ENCODE data around the gene OGFOD2.
"Not testable (repeated sequence)": the region's sequence is repeated elsewhere in the genome, so short reads cannot be mapped to it uniquely, and the experiment has no call there.

The OGFOD2 gene

DNA sequence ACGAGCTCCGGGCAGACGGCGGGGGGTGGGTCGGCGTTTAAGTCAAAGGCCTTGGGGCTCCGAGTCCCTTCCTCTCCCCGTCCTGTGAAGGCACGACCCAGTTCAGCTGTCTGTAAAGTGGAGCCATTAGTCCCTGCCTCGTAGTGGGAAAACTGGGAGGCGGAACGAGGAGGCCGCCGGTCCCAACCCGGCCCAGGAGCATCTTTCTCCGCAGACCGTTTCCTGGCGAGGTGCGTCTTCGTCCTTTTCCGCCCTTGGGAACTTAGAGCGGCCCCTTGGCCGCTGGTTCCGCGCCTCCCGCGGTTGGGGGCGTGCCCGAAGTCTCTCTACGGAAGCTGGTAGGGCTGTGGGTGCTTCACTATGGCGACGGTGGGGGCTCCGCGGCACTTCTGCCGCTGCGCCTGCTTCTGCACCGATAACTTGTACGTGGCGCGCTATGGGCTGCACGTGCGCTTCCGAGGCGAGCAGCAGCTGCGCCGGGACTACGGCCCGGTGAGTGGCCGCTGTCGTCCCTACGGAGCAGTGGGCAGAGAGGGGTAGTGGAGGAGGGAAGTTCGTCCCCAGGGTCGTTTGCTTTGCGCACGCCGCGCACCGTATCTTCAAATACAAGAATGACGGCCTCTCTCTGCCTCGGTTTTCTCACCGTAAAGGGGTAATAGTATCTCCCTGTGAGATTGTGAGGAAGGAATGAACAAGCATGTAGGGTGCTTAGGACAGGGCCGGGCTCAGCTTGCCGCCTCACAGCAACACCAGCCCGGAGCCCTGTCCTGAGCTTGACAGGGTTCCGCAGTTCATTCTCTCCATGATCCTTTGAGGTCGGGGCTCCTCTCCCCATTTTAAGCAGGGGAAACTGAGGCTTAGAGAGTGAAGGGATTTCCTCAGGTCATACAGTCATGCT is at the start of gene OGFOD2:
Gene OGFOD2 (plus strand): TSS at position 353 of the 898 bp plus-strand sequence. CDS start 8 bp downstream, at position 361.
- DNase-seq: peak; percentile 94

DNA sequence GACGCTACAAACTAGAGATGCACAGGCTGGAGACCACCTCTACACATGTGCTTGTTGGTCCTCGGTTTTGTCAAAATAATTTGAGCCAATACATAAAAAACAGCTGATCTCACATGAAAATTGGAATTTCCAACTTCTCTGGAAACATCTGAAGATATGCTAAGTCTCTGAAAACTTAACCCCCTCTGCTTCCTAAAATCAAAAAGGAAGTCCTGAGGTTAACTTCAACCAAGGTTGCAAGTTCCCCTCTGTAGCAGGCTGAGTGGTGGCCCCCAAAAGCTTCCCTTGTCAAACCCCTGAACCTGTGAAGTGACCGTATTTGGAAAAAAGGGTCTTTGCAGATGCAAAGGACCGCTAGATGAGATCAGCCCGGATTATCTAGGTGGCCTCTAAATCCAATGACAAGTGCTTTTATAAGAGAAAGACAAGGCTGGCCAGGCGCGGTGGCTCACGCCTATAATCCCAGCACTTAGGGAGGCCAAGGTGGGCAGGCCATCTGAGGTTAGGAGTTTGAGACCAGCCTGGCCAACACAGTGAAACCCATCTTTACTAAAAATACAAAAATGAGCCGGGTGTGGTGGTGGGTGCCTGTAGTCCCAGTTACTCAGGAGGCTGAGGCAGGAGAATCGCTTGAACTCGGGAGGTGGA is 47.2 kb upstream of the OGFOD2 start:
- DNase-seq: peak; percentile 48

DNA sequence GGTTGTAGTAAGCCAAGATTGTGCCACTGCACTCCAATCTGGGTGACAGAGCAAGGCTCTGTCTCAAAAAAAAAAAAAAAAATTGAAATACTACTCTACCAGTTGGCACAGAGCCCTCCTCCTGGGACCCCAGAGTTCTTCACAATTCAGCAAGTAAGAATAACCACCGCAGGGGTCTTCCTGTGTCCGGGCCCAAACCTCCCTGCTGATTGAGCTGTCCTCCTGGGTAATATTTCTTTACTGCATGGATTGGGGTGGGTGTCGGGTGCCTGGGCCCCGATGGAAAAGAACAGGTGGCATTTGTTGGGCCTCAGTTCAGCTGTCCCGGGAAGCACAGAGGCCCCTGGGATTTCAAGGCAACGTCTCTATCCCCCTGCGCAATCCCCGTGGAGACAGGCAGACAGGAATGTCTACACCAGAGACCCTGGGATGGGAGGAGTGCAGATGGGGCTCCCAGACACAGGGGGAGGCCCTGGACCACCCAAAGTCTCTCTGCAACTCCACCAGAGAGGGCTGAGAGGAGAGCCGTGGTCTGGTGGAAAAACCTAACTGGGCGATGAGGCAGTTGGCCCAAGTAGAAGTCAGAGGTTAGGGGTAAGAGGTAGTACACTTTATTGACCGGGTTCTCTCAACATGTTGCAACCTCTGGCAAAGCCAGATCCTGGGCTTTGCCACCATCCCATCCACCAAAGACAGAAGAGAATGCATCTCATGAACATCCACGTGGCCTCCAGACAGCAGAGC is 46.5 kb upstream of the OGFOD2 start:
- no peak for DNase-seq

DNA sequence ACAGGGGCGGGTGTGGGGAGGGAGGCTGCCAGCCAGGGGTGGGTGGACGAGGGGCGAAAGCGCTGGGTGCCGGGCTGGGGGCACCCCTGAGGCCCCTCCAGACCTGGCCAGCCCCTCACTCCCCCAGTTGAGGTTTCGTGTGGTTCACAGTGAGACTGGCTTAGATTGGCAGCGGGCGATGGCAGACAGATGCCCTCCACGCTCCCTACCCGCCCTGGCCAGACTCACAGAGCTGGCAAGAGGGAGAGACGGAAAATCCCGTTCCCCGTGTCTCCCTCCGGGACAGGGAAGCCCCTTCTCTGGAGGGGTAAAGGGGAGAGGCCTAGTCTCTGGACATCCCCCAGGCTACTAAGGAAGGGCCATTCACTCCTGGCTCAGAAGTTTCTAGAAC is 45.9 kb upstream of the OGFOD2 start:
- no peak for DNase-seq

DNA sequence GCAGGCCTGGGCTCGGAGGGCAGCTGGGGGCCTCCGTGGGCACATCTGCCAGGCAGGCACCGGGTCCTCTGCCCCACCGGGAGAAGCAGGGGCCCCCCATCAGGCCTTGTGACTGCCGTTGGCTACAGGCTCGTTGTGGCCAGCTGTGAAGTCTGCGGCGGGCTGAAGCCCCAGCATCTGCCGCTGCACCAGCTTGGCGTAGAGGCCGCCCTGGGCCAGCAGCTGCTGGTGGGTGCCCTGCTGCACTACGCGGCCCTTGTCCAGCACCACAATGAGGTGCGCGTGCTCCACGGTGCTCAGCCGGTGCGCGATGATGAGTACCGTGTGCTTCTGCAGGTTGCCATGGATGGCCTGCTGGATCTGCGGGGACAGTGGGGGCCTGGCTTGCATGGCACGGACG is 45.2 kb upstream of the OGFOD2 start:
- DNase-seq: no peak

DNA sequence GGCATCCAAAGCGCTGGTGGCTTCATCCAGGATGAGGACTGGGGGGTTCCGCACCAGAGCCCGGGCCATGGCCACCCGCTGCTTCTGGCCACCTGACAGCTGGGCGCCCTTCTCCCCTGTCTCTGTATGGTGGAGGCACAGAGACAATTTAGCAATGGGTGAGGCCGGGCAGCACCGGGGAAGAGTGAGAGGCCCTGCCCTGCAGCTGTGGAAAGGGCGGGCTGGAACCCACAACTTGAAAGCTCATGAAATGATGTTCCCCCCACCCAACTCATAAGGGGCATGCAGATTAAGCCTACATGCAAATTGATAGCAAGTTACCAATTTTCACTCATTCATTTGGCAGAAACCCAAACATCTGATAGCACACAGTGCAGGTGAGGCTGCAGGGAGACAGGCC is 42.8 kb upstream of the OGFOD2 start:
- DNase-seq: no peak

DNA sequence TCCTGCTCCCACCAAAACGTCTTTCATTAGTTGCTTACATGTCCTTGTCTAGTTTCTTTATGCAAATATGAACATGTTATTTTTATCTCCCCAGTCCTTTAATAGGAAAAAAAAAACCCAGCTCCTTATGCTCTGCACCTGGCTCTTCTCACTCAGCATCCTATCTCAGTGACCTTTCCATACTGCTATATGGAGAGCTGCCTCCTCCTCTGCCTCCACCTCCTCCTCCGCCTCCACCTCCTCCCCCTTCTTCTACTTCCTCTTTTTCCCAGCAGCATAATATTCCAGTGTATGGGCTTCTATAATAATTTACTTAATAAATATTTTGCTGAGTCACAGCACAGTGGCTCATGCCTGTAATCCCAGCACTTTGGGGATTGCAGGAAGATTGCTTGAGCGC is 40.3 kb upstream of the OGFOD2 start:
- DNase-seq: no peak

DNA sequence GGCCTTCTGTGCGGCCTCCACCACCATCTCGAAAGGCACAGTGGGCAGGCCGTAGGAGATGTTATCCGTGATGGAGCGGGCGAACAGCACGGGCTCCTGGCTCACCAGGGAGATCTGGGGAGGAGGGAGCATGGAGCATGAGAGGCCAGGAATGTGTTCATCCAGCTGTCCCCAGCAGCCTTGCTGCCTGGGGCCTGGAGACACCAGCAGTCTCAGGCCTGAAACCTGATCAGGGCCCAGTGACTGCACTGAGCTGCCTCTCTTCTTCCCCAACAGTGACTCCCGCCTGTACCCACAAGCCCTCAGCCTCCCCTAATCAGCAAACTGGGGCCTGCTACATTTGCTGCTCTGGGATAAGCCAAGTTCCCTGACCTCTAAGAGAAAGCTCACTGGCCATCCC is 39.7 kb upstream of the OGFOD2 start:
- no peak for DNase-seq

DNA sequence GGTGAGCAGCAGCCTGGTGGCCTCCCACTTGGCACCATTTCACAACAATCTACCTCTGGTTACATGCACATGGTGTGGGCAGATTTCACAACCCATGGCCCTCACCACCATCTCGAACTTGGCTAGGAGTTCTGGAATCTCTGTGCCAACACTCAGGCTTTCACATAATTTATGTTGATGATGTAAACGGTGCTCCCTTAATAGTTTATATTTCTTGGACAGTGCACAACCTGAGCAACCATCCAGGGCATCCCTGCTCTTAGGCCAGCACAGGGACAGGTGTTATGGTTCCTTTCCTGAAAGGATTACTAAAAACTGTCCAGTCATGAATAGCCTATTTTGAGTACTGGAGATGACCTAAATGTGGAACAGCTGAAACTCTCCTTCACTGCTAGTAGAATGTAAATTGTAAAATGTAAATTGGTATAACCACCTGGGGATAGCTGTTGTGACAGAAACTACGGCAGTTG is 37.4 kb upstream of the OGFOD2 start:
- peak; percentile 26 for DNase-seq

DNA sequence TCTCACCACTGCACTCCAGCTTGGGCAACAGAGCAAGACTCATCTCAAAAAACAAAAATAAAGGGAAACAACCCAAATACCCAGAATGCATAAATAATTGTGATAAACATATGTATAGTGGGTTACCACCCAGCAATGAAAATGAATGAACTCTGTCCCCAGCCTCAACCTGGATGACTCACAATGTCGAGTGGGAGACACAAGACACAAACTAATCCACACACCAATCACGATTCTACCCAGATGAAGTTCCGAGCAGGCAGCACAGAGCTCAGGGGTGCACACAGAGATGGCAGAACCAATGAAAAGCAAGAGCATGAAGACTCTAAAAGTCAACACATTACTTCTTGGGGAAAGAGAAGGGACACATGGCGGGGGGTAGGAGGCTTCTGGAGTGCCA is 35.9 kb upstream of the OGFOD2 start:
- DNase-seq: no peak

DNA sequence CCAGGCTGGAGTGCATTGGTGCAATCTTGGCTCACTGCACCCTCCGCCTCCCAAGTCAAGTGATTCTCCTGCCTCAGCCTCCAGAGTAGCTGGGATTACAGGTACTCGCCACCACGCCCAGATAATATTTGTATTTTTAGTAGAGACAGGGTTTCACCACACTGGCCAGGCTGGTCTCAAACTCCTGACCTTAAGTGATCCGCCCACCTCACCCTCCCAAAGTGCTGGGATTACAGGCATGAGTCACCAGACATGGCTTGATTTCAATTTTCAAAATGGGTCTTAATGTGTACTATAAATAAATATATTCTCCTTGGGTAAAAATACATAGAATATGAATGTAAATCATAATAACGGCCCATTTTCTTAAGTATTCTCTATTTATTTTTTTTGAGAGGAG is 33.7 kb upstream of the OGFOD2 start:
- DNase-seq: not testable (repeated sequence)

DNA sequence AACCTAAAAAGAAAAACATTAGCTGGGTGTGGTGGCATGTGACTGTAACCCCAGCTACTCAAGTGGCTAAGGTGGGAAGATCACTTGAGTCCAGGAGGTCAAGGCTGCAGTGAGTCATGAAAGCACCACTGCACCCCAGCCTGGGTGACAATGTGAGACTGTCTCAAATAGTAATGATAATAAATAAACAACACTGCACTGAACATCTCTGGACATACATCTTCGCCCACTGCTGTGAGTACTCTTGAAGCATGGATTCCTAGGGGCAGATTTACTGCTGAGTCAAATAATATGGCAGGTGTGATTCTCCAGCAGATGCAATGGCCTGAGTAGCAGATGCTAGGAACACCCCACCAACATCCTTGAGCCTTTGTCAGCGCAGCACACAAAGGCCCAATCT is 32.4 kb upstream of the OGFOD2 start:
- no peak for DNase-seq

DNA sequence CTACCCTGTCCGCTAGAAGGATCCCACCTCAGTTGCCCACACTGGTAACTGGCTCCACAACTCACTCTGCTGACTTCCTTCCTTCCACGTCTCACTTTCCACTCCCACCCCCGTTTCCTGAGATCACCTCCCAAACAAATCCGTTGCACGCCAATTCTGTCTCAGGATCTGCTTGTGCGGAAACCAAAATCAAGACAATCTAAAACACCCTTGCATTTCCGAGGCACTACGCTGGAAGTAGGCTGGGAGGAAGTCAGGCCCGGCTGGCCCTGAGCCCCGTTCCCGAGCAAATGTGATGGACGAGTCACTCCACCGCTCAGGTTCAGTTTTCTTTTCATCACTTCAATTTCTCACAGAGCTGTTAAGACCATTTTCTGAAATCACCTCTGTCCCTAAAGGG is 31.8 kb upstream of the OGFOD2 start:
- DNase-seq: peak; percentile 62

DNA sequence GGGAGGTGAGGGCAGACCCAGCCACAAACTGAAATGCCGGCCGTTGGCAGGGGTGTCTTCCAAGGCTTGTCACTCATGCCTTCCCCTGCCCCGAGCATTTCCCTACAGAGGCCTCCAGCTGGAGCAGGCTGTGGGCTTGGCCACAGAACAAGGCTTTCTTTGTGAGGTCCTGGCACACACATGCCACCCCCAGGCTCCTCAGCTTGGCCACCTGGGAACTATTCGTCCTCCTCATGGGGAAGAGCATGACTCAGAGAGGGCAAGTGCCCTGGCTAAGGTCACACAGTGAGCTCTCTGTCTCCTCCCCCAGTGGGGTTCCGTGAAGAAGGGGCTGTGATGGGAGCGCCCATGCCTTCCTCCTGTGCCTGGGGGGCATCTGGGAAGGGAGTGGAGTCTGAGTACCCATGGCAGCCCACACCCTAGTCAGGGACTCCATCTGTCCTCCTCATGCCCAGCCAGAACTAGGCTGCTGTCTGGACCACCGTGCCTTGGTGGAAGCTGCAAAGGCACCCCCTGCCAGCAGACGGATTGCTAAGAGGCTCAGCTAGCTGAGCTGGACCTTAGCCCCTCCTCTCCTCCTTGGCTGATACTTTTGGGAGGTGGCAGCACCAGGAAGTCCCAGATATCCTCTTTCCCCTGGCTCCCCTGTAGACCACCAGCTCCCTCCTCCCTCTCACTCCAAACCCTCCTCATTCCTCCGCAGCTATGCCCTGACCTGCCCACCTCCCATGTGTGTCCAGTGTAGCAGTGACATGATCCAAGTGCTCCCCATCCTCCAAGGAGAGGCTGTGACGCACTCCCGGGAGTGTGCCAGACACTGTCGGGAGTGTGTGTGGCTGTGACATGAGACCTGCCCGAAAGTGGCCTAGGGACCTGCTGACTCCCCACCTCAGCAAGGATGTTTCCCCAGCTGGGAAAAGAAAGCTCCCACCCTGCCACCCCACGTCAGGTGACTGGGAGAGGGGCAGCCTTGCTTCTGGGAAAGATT is 30.1 kb upstream of the OGFOD2 start:
- DNase-seq: no peak

DNA sequence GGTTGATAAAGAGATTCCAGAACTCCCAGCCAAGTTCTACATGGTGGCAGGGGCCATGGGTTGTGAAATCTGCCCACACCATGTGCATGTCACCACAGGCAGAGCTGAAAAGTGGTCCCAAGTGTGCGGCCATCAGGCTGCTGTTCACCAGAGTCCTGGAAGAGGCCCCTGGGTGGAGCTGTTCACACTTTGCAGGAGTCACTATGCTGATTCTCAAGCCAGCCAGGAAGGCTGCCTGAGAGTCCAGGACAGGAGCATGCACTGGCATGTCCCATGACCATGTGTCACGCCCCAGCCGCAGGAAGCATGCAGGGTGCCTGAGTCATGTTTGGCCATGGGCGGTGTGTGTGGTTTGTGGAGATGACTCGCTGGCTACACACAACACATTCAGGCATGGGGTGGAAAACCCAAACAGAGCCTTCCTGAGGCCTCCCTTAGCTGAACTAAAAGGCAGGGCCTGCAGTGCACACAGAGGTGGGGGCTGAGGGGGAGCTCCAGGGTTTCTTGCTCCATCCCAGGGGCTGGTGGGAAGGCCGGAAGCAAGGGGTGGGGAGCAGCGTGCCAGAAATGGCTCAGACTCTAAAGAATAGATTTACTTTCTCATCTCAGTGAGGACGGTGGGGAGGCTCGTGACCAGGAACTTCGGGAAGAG is 28.2 kb upstream of the OGFOD2 start:
- DNase-seq: peak; percentile 99

DNA sequence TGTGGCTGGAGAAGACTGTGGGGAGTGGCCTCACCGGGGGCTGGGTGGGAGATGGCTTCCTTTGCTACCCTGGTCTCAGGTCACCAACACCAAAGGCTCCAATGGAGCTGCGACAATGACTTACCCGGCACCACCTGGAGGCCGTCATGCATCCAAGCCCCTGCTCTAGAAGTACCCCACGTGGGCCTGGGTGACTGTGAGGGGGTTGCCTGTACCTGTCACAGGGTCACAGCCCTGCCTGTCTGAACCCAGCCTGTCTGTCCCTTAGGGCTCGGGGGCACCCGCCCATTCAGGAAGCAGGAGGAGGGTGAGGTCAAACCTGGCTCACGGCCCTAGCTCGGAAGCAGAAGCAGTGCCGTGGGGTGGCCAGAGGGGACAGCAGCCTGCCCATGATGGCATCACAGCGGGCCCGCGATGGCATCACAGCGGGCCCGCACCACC is 27.7 kb upstream of the OGFOD2 start:
- DNase-seq: peak; percentile 89

DNA sequence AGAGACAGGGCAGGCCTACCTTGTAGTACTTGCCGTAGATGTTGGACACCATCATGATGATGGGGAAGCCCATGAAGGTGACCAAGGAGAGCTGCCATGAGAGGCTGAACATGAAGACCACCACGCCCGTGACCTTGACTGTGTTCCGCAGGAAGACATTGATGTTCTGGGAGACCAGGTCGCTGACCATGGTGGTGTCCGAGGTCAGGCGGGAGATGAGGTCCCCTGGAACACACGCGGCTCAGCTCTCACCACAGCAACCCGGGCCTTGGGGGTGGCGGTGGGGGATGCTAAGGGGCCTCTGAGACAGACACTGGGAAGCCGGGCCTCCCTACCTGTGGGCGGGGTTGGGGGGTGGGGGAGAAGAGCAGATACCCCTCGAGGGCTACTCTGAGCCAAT is 26.4 kb upstream of the OGFOD2 start:
- no peak for DNase-seq

DNA sequence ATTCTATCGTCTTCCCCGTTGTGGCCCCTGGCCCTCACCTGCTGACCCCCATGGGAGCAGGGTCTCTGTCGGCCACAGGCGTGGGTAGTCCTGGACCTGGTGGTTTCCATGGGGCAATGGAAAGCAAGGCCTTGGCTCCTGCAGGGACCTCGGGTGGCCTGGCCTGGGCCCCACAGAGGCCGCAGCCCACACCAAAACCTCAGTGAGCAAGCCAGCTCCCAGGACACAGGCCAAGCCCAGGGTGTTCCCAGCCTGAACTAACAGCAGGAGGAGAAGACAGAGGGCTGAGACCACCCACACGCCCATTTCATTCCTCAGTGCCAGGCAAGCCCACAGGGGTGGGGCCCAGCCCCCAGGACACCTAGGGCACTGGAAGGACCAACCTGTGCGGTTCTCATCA is 25.6 kb upstream of the OGFOD2 start:
- no peak for DNase-seq

DNA sequence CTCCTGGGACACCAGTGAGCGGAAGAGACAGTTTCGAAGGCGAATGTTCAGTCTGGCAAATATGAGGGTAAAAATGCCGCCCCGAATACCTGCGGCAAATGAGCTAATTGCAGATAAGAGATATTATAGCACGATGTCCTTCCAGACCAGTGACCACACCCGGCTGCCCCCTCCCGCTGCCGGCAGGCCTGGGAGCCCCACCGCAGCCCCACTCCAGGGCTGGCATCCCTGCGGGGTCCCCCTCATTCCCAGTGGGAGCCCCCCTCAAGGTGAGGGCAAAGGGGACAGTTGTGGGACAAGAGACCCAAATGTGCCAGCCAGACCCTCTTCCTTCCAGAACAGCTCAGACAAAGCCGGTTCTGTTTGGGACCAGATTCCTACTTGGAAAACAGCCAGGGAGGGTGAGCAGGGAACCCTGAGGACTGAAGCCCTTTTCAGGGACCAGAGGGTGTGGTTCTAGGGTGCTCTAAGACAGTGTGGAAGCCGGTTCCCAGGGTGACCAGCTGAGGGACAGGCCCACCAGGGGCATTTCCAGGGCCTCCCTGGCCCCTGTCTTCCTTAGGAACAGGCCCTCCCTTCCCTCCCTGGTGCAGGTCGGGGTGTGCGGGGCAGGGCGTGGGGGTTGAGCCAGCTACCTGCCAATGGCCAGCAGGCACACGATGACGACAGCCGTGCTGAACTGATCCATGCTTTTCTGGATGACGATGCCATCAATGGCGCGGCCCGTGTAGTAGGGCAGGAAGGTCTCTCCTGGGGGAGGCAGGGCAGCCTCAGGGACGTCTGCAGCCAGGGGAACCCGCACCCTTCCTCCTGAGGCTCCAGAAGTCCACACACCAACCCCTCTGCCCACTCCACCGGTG is 25.0 kb upstream of the OGFOD2 start:
- DNase-seq: no peak

DNA sequence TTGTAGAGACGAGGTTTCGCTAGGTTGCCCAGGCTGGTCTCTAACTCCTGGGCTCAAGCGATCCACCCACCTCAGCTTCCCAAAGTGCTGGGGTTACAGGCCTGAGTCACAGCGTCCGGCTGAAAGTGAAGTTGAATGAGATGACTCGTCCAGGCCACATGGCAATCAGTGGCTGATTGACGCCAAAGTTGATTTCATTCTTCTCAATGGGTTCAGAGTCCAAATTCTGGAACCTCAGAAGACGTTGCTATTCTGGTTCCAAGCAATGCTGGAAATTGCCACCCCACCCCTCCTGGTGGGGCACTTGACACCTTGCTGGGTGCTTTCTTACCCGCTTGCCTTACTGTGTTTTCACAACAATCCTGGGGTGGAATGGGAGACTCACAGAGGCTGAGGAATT is 23.6 kb upstream of the OGFOD2 start:
- DNase-seq: peak; percentile 81

Measured in inflammatory macrophage treated with lipopolysaccharide for 4 hours (primary cell).